ENCODE data around the gene MPZL1.

- TF ChIP-seq, protein P1, sequence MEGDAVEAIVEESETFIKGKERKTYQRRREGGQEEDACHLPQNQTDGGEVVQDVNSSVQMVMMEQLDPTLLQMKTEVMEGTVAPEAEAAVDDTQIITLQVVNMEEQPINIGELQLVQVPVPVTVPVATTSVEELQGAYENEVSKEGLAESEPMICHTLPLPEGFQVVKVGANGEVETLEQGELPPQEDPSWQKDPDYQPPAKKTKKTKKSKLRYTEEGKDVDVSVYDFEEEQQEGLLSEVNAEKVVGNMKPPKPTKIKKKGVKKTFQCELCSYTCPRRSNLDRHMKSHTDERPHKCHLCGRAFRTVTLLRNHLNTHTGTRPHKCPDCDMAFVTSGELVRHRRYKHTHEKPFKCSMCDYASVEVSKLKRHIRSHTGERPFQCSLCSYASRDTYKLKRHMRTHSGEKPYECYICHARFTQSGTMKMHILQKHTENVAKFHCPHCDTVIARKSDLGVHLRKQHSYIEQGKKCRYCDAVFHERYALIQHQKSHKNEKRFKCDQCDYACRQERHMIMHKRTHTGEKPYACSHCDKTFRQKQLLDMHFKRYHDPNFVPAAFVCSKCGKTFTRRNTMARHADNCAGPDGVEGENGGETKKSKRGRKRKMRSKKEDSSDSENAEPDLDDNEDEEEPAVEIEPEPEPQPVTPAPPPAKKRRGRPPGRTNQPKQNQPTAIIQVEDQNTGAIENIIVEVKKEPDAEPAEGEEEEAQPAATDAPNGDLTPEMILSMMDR (IDR thresholded peaks at IDR 0.05; ENCODE audit: insufficient read depth, low read length) = no peak
- no peak for TF ChIP-seq POLR2AphosphoS5 (IDR thresholded peaks at IDR 0.05; ENCODE audit: low read depth)
- no peak for TF ChIP-seq GABPA (IDR thresholded peaks at IDR 0.05; ENCODE audit: low read depth)
- TF ChIP-seq, protein P2, sequence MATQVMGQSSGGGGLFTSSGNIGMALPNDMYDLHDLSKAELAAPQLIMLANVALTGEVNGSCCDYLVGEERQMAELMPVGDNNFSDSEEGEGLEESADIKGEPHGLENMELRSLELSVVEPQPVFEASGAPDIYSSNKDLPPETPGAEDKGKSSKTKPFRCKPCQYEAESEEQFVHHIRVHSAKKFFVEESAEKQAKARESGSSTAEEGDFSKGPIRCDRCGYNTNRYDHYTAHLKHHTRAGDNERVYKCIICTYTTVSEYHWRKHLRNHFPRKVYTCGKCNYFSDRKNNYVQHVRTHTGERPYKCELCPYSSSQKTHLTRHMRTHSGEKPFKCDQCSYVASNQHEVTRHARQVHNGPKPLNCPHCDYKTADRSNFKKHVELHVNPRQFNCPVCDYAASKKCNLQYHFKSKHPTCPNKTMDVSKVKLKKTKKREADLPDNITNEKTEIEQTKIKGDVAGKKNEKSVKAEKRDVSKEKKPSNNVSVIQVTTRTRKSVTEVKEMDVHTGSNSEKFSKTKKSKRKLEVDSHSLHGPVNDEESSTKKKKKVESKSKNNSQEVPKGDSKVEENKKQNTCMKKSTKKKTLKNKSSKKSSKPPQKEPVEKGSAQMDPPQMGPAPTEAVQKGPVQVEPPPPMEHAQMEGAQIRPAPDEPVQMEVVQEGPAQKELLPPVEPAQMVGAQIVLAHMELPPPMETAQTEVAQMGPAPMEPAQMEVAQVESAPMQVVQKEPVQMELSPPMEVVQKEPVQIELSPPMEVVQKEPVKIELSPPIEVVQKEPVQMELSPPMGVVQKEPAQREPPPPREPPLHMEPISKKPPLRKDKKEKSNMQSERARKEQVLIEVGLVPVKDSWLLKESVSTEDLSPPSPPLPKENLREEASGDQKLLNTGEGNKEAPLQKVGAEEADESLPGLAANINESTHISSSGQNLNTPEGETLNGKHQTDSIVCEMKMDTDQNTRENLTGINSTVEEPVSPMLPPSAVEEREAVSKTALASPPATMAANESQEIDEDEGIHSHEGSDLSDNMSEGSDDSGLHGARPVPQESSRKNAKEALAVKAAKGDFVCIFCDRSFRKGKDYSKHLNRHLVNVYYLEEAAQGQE (IDR thresholded peaks at IDR 0.05; ENCODE audit: insufficient replicate concordance, low read depth) = no peak
- TF ChIP-seq SPI1 (IDR thresholded peaks at IDR 0.05; ENCODE audit: borderline replicate concordance, low read depth) = no peak
Observed at GRCh38 chr1:167693425-167694045, 28.2 kb upstream of the MPZL1 start.

Measured in HL-60 (cell line).